A549 (cell line): ENCODE data around the gene TFAM.
A peak's percentile ranks its signal among the peaks of the same experiment; 100 is the strongest.

ENCODE experiments used
- CBX2 ChIP-seq: fragments of 200-600 bp; sonication (generic); IDR thresholded peaks from 2 replicates; pipeline ENCODE4 v1.6.1; 2016; ENCODE audit warnings: low read depth, mild to moderate bottlenecking, borderline replicate concordance
- CHD2 ChIP-seq: fragments of 150-350 bp; IDR thresholded peaks from 2 replicates; pipeline ENCODE4 v1.6.1; 2014; ENCODE audit warnings: low read length; ENCODE audit not compliant: partially characterized antibody
- EP300 ChIP-seq, 2 experiments: fragments of >200 bp; sonication (Bioruptor Twin); formaldehyde crosslinking; IDR thresholded peaks; 2 replicates in 1 of 2; 3 replicates in 1 of 2; pipeline ENCODE4 v1.6.1; 2016 to 2017
- TF ChIP-seq, protein P1 (sequence below): fragments of >200 bp; sonication (Bioruptor Twin); formaldehyde crosslinking; IDR thresholded peaks from 3 replicates; pipeline ENCODE4 v1.5.1; 2016

- TF ChIP-seq, protein P1, sequence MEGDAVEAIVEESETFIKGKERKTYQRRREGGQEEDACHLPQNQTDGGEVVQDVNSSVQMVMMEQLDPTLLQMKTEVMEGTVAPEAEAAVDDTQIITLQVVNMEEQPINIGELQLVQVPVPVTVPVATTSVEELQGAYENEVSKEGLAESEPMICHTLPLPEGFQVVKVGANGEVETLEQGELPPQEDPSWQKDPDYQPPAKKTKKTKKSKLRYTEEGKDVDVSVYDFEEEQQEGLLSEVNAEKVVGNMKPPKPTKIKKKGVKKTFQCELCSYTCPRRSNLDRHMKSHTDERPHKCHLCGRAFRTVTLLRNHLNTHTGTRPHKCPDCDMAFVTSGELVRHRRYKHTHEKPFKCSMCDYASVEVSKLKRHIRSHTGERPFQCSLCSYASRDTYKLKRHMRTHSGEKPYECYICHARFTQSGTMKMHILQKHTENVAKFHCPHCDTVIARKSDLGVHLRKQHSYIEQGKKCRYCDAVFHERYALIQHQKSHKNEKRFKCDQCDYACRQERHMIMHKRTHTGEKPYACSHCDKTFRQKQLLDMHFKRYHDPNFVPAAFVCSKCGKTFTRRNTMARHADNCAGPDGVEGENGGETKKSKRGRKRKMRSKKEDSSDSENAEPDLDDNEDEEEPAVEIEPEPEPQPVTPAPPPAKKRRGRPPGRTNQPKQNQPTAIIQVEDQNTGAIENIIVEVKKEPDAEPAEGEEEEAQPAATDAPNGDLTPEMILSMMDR: 0 out of 3 replicates have a peak, but pooled peaks have one; percentile 19
- TF ChIP-seq CHD2 (no peak), EP300 (IDR thresholded peaks at IDR 0.05) (no peak), CBX2 (no peak)
These were observed 8.1 kb downstream of the TFAM start for GRCh38 chr10:58393317-58393716.
